GM18873 (cell line): Measurements from ENCODE around the gene DPPA5.
"Not testable (repeated sequence)": the region's sequence is repeated elsewhere in the genome, so short reads cannot be mapped to it uniquely, and the experiment has no call there.

Source experiments
- ATAC-seq: cut with Tn5 transposase; IDR thresholded peaks from one replicate; pipeline ENCODE4 v1.9.1; 2021; ENCODE audit warnings: mild to moderate bottlenecking, moderate library complexity, moderate number of reproducible peaks; ENCODE audit not compliant: unreplicated experiment, low FRiP score

The DPPA5 gene

GRCh38 chr6:73308712-73309534 is 45.2 kb downstream of the DPPA5 start:
- ATAC-seq = no peak

- ATAC-seq = not testable (repeated sequence)
Measured at GRCh38 chr6:73303773-73304172, 50.3 kb downstream of the DPPA5 start.
